Neural cell (in vitro differentiated cells): ENCODE measurements around the gene ASIC1. TPM values are rescaled to one million over a fixed set of nuclear protein-coding genes. Genes with fewer than 3 reads are reported as not detected.

ENCODE experiments used
- H2AFZ ChIP-seq: fragments of 200-600, 300-800 bp; sonication (generic), shearing (Covaris generic); 2 replicates; pipeline ENCODE4 v1.6.0; 2014; ENCODE audit warnings: low read depth, mild to moderate bottlenecking, antibody characterized with exemption, low read length, moderate library complexity
- H3F3A ChIP-seq: fragments of 200-600 bp; shearing (Covaris generic); 2 replicates; pipeline ENCODE4 v1.6.1; 2016; ENCODE audit warnings: mild to moderate bottlenecking, moderate library complexity, mixed read lengths, antibody characterized with exemption, low read length; ENCODE audit not compliant: insufficient read depth, poor library complexity, severe bottlenecking
- H3K27ac ChIP-seq: fragments of 200-600, 300-800 bp; sonication (generic), shearing (Covaris generic); 2 replicates; pipeline ENCODE4 v1.5.1; 2014; ENCODE audit warnings: mild to moderate bottlenecking, low read length, moderate library complexity
- H3K27me3 ChIP-seq: fragments of 300-800, 200-600 bp; sonication (generic), shearing (Covaris generic); 2 replicates; pipeline ENCODE4 v1.6.0; 2014; ENCODE audit warnings: mild to moderate bottlenecking, low read depth, low read length, moderate library complexity; ENCODE audit not compliant: insufficient read depth
- H3K36me3 ChIP-seq: fragments of 300-800, 200-600 bp; sonication (generic), shearing (Covaris generic); 2 replicates; pipeline ENCODE4 v1.5.1; 2014; ENCODE audit warnings: mild to moderate bottlenecking, antibody characterized with exemption, low read length, moderate library complexity; ENCODE audit not compliant: insufficient read depth
- H3K4me2 ChIP-seq: fragments of 300-800, 200-600 bp; sonication (generic), shearing (Covaris generic); 2 replicates; pipeline ENCODE4 v1.6.0; 2014; ENCODE audit warnings: mild to moderate bottlenecking, low read length
- H3K4me3 ChIP-seq: fragments of 300-800, 200-600 bp; sonication (generic), shearing (Covaris generic); 2 replicates; pipeline ENCODE4 v1.5.1; 2014; ENCODE audit warnings: mild to moderate bottlenecking, low read length, moderate library complexity
- H3K79me2 ChIP-seq: fragments of 200-600 bp; shearing (Covaris generic); replicated peaks from 2 replicates; pipeline ENCODE4 v1.6.0; 2014; ENCODE audit warnings: mild to moderate bottlenecking, low read length, moderate library complexity; ENCODE audit not compliant: insufficient read depth
- H3K9ac ChIP-seq: fragments of 300-800, 200-600 bp; sonication (generic), shearing (Covaris generic); 2 replicates; pipeline ENCODE4 v1.6.1; 2016; ENCODE audit warnings: mild to moderate bottlenecking, low read length, mixed read lengths
- H3K9me2 ChIP-seq: fragments of 200-600 bp; shearing (Covaris generic); 2 replicates; pipeline ENCODE4 v1.6.1; 2016; ENCODE audit warnings: mild to moderate bottlenecking, low read length, mixed read lengths; ENCODE audit not compliant: insufficient read depth
- H3K9me3 ChIP-seq: fragments of 200-600, 300-800 bp; sonication (generic), shearing (Covaris generic); 2 replicates; pipeline ENCODE4 v1.6.1; 2016; ENCODE audit warnings: mild to moderate bottlenecking, mixed run types, low read length, moderate library complexity, mixed read lengths
- H4K20me1 ChIP-seq: fragments of 200-600 bp; shearing (Covaris generic); 2 replicates; pipeline ENCODE4 v1.6.1; 2016; ENCODE audit warnings: mild to moderate bottlenecking, mixed run types; ENCODE audit not compliant: insufficient read depth
- CTCF ChIP-seq: fragments of 450-650 bp; IDR thresholded peaks from 2 replicates; pipeline ENCODE4 v1.5.1; 2014; ENCODE audit warnings: antibody characterized with exemption, mild to moderate bottlenecking, moderate library complexity; ENCODE audit not compliant: poor library complexity, severe bottlenecking
- EP300 ChIP-seq: fragments of 450-650 bp; conservative IDR thresholded peaks from 2 replicates; pipeline ENCODE4 v1.6.1; 2014; ENCODE audit warnings: antibody characterized with exemption, mild to moderate bottlenecking, moderate library complexity; ENCODE audit not compliant: poor library complexity, severe bottlenecking
- EZH2 ChIP-seq: fragments of 200-600, 300-800 bp; shearing (Covaris generic), sonication (generic); IDR thresholded peaks from 2 replicates; pipeline ENCODE4 v1.6.1; 2014; ENCODE audit warnings: antibody characterized with exemption, low read length, borderline replicate concordance, mild to moderate bottlenecking; ENCODE audit not compliant: insufficient read depth, poor library complexity, severe bottlenecking
- MXI1 ChIP-seq: fragments of 450-650 bp; conservative IDR thresholded peaks from 2 replicates; pipeline ENCODE4 v1.6.1; 2014; ENCODE audit warnings: antibody characterized with exemption, mild to moderate bottlenecking; ENCODE audit not compliant: poor library complexity, severe bottlenecking
- POLR2AphosphoS5 ChIP-seq: IDR thresholded peaks from 2 replicates; pipeline ENCODE4 v1.6.1; 2012
- RAD21 ChIP-seq: fragments of 450-650 bp; conservative IDR thresholded peaks from 2 replicates; pipeline ENCODE4 v1.6.1; 2014; ENCODE audit warnings: antibody characterized with exemption, mild to moderate bottlenecking, moderate library complexity
- REST ChIP-seq: IDR thresholded peaks from 2 replicates; pipeline ENCODE4 v1.6.1; 2012; ENCODE audit warnings: borderline replicate concordance
- SMC3 ChIP-seq: fragments of 450-650 bp; conservative IDR thresholded peaks from 2 replicates; pipeline ENCODE4 v1.6.1; 2014; ENCODE audit warnings: antibody characterized with exemption, mild to moderate bottlenecking, moderate library complexity; ENCODE audit not compliant: poor library complexity
- TAF1 ChIP-seq: IDR thresholded peaks from 2 replicates; pipeline ENCODE4 v1.6.1; 2012; ENCODE audit warnings: low read depth
- polyA plus RNA-seq: library from polyadenylated mRNA; depleted of rRNA; stranded (reverse); fragments of >200 nt; gene quantifications from 2 replicates; pipeline ENCODE4 v1.2.3, GENCODE V29; 2014

Gene ASIC1
- polyA plus RNA-seq, 1 donor from 2014 or later = 8.0 TPM

- Histone ChIP-seq H3K9me2 (no peaks in the 10 kb centered on the region), H3K36me3 (no peaks in the 10 kb centered on the region), H3K9ac (no peak overlapping the region), H3K9me3 (no peaks in the 10 kb centered on the region), H3F3A (no peaks in the 10 kb centered on the region), H3K4me2 (no peak overlapping the region), H3K27me3 (no peaks in the 10 kb centered on the region), H3K79me2 (no peaks in the 10 kb centered on the region), H3K4me3 (no peak overlapping the region), H4K20me1 (no peaks in the 10 kb centered on the region), H3K27ac (no peak overlapping the region), H2AFZ (no peak overlapping the region)
- TF ChIP-seq POLR2AphosphoS5 = no peak
Measured at GRCh38 chr12:50043308-50043707, 14.1 kb upstream of the ASIC1 start.

- no peaks in the 10 kb centered on the region for H3K27me3 ChIP-seq
- H3K4me2 ChIP-seq = no peak overlapping the region
- TF ChIP-seq POLR2AphosphoS5 (no peak), TAF1 (no peak), EZH2 (no peak), REST (no peak), EP300 (no peak), CTCF (no peak), MXI1 (no peak), RAD21 (no peak), SMC3 (no peak)
- no peaks in the 10 kb centered on the region for H3K9me2 ChIP-seq
- H3K4me3 ChIP-seq = no peak overlapping the region
- no peaks in the 10 kb centered on the region for H4K20me1 ChIP-seq
- H3K9me3 ChIP-seq = no peaks in the 10 kb centered on the region
- H3K9ac ChIP-seq = no peak overlapping the region
- H2AFZ ChIP-seq = no peak overlapping the region
- no peaks in the 10 kb centered on the region for H3K36me3 ChIP-seq
- H3F3A ChIP-seq = no peaks in the 10 kb centered on the region
- no peak overlapping the region for H3K27ac ChIP-seq
- no peaks in the 10 kb centered on the region for H3K79me2 ChIP-seq
Measured at GRCh38 chr12:50043854-50044253, 13.5 kb upstream of the ASIC1 start.

GRCh38 chr12:50047693-50048250 lies 9.6 kb upstream of the ASIC1 start:
- Histone ChIP-seq H3K79me2 (no peaks in the 10 kb centered on the region), H3K9ac (no peak overlapping the region), H3K27ac (no peak overlapping the region), H3K4me2 (no peak overlapping the region), H4K20me1 (no peaks in the 10 kb centered on the region), H3K36me3 (no peaks in the 10 kb centered on the region), H3F3A (no peaks in the 10 kb centered on the region), H2AFZ (no peak overlapping the region), H3K9me3 (no peaks in the 10 kb centered on the region), H3K4me3 (no peak overlapping the region), H3K9me2 (no peaks in the 10 kb centered on the region), H3K27me3 (no peaks in the 10 kb centered on the region)
- TF ChIP-seq REST (no peak), EZH2 (no peak)
